Activated T-cell treated with anti-CD3 and anti-CD28 coated beads for 48 hours (primary cell): Measurements from ENCODE around the gene VAMP2.
A peak's percentile ranks its signal among the peaks of the same experiment; 100 is the strongest.

Source experiments
- DNase-seq: peaks from one replicate; pipeline ENCODE4 v3.0.0-alpha.2; 2020; ENCODE audit warnings: low read depth

VAMP2 gene

DNA sequence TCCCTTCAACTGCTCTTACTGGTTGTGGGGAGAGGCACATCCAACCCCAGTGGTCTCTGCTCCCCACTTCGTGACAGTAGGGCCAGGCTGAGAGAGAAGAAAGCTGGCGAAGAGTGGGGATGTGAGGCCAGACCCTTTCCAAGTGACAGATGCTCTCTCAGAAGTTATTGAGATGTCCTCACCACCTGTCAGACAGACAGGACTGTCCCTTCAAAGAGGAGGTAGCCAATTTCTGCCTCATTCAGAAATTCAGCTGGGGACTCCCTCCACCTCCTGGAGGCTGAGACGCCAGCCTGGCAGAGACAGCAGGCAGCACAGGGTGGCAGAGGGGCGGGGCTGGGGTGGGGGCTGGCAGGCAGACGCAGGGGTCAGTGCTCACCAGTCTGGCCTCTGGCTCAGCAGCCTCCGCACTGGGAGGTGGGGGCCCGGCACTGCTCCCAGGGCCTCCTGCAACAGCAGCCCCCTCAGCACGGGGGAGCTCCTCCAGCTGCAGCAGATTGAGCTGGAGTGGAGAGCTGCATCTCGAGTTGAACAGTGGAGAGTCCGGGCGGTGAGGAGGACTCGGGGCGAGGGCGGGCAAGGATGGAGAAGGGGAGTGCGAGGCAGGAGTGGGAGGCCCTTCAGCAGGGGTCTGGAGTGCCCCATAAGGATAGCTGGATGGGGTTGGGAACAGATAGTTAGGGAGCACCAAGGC, 19.7 kb downstream of the VAMP2 start:
- DNase-seq: no peak

DNA sequence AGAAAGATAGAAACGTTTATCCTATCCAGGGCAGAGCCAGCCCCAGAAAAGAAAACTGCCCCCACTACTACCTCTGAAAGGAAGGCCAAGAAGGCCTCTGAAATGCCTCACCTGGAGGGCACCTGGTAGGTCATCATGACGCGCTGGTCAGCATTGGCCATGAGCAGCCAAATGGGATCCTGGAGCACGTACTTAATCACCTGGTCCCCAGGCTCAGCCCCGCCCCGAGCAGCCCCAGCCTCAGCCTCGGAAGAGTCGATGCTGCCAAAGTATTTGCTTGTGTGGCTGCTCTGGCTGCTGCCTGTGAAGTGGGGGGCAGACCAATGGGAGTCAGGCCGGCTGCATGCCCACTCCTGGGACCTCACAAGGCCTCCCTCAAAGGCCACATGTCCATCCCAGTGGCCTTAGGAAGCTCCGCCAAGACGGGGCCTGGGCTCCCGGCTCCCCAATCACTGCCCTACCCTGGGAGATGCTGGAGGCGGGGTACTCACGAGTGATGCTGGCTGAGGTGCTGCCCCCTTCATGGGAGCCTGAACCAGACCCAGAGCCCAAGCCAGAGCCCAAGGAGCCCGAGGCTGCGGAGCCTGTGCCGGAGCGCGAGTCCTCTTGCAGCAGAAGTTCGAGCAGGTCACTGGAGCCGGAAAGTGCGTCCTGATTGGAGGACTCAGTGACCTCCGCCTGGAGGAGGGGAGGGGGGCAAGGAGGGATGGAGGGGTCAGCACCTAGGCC, 20.4 kb downstream of the VAMP2 start:
- DNase-seq: no peak

DNA sequence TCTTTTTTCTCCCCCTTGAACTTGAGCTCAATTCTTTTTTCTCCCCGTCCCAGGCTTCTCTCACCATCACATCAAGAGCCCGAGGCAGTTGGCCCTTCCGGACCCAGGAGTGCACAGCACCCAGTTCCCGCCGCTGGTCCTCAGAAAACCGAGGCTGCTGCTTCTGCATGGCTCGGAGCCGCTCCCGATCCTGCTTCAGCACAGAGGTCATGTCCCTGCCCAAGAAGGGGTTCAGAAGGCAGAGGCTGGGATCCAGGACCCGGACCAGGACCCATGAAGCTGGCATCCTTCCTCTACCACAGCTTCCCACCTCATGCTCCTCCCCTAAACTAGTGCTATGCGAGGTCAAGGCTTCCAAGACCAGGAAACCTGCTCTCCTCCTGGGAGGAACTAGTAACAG, 21.0 kb downstream of the VAMP2 start:
- no peak for DNase-seq

DNA sequence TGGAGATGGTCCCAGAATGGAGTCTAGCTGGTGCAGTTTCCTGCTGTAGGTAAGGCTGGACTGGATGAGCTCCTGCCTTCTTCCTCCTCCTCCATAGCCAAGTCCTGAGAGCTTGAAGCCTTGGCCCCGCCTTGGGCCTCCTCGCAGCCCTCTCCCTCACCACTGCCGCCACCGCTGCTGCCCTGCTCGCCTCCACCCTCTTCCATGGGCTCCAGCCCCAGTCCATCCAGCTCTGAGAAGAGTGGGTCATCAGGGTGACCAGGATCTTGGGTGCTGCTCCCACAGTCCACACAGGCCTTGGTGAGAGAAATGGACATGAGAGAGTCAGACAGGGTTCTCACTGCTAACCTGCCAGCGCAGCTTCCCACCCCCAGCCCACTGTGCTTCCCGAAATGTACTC, 21.7 kb downstream of the VAMP2 start:
- no peak for DNase-seq

DNA sequence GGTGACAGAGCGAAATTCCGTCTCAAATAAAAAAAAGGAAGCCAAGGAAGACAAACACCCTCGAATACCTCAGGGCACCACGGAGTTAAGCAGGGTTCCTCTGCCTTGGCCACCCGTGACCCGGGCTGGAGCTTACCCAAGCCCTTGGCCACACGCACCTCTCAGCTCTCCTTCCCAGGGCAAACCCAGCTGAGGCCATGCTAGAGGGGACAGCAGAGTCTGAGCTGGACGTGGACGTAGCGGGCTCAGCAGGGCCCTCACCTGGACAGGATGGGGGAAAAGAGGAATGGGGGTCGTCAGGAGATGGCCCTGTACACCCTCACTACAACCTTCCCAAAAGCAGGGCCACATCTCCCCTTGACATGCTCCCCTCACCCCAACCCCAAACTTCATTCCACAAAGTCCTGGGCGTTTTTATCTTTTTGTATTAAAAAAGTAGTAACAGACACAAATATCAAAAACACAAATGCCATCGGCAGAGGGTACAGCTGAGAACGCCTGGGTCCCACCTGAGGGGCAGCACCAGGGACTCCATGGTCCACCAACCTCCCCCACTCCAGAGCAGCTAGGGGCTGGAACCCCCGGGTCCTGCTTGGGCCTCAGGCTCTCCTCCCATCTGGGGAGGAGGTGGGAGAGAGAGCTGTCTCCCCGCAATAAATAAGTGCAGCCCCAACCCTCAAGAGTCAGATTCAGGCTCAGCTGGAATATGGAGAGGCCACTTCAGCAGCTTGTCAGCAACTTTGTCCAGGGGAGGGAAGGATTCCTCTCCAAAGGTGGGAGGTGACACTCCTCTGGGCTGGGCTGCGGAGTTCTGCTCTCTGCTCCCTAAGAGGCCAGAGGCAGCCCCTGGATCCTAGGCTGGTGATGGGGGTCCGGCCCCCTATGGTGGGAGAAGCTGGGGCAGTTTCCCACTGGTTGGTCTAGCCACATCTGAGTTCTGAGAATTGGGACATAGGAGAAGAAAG, 22.4 kb downstream of the VAMP2 start:
- DNase-seq: no peak

DNA sequence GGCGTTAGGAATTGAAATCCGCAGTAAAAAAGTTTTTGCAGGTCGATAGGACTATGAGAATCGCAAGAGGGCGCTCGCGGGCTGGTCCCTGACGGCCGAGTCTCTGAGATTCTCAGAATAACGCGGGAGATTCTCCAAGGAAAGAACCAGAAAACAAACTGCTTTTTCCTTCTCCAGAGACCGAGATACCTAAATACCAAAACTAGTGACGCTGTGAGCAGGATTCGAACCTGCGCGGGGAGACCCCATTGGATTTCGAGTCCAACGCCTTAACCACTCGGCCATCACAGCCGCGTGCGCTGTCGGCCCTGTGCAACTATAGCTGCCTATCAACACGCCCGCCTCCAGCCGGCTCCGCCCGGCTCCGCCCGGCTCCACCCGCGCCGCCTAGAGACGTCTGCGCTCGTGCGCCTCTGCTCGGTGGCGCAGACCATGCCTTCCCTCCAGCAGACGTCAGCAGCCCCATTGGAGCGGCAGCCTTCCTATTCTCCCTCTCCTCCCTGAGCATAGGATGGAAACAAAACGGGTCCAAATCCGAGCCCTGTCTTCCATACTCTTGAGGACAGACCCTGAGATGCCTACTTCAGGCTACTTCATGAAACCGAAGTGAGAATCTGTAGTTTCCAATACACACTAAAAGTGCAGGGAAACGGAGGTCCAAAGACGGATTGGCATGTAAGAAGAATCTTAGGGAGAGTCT, 23.9 kb downstream of the VAMP2 start:
- peak; percentile 99 for DNase-seq

DNA sequence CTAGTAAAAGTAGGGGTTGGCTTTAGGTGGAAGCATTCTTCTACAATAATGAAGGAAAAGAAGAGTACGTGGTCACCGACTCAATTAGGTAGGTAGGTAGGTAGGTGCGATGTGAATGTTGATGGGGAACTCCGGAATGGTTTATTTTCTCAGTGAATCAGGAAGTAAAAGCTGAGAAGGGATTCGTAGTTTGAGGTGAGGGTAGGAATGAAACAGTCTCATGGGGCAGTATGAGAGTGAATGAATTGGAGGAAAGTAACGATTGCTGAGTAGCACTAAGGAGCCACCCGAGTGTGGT, 24.4 kb downstream of the VAMP2 start:
- no peak for DNase-seq

DNA sequence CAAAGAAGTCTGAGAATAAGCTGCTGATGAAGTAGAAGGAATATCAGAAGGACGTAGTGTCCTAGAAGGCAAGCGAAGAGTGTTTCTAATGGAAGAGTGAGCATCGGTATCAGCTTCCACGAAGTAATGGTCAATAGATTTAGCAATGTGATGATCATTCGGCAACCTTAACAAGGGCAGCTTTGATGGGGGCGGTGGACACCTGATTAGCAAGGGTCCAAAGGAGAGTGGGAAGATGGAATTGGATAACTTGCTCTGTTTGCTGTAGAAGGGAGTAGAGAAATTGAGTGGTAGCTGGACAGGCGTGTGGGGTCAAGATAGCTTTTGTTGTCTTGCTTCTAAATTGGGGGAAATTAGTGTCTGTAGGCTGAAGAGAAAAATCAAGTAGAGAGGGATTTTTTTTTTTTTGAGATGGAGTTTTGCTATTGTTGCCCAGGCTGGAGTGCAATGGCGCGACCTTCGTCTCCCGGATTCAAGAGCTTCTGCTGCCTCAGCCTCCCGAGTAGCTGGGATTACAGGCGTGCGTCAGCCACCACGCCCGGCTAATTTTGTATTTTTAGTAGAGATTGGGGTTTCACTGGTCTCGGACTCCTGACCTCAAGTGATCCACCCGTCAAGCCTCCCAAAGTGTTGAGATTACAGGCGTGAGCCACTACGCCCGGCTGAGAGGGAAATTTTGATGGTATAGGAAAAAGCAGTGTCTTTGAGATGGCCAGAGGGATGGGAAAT, 24.9 kb downstream of the VAMP2 start:
- DNase-seq: no peak

DNA sequence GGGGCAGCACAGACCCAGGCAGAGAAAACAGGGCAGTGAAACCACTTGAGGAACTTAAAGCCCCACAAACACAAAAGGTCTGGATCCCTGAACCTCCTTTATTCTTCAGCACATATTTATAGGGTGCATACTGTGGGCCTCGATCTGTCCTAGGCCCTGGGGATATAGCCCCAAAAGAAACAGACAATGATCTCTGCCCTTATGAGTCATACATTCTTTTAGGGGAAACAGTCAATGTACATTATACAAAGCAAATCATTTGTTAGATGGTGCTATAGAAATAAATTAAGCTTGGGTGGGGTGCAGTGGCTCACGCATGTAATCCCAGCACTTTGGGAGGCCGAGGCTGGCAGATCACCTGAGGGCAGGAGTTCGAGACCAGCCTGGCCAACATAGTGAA, 28.8 kb downstream of the VAMP2 start:
- DNase-seq: no peak

DNA sequence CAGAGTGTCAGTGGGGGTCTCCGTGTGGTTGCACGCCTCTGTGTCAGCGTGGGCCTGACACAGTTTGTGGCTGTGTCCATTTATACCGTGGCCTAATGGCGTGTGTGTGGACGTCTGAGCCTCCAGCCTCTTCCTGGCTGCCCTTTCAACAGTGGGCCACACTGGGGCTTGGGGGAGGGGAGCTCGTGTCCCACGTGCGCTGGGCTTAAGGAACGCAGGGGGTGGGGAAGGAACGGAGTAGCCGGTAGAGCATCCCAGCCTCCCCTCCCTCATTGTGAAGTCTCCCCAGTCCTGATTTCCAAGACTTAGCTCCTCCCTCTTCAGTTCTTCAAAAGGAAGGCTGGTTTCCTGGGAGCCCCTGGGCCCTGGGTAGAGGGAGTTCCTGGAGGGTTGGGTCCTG, 29.3 kb downstream of the VAMP2 start:
- no peak for DNase-seq

DNA sequence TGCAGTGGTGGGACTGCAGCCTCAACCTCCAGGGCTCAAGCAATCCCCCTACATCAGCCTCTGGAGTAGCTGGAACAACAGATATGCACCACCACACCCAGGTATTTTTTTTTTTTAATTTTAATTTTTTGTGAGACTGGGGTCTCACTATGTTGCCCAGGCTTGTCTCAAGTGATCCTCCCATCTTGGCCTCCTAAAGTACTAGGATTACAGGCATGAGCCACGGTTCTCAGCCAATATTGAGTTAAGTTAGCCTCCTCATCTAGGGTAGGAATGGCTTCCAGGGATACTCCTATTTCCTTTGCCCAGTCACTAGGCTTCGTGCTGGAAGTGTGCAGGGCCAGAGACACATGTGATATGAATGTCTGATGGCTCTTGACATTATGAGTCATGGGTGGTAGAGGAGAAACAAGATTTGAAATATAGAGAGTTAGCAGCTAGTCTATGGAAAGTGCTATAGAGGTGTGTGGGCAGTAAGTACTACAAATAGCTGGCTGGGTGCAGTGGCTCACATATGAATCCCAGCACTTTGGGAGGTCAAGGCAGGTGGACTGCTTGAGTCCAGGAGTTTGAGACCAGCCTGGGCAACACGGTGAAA, 30.8 kb downstream of the VAMP2 start:
- no peak for DNase-seq

DNA sequence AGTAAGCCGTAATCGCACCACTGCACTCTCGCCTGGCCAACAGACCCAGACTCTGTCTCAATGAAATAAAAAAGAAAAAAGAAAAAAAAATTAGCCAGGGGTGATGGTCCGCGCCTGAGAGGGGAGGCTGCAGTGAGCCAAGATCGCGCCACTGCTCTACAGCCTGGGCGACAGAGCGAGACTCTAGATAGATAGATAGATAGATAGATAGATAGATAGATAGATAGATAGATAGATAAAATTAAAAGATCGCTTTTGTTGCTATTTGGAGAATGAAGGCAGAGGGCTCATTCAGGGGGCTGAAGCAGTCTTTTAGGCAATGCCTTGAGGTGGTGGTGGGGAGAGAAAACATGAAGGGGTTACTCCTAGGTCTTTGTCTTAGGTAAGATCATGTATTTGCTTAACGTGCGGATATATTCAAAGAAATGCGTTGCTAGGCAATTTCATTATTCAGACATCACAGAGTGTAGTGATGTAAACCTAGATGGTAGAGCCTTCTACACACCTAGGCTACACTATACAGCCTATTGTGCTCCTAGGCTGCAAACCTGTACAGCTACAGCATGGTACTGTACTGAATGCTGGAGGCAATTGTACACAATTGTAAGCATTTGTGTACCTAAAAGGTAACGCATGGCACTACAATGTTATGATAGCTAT, 34.5 kb downstream of the VAMP2 start:
- no peak for DNase-seq

DNA sequence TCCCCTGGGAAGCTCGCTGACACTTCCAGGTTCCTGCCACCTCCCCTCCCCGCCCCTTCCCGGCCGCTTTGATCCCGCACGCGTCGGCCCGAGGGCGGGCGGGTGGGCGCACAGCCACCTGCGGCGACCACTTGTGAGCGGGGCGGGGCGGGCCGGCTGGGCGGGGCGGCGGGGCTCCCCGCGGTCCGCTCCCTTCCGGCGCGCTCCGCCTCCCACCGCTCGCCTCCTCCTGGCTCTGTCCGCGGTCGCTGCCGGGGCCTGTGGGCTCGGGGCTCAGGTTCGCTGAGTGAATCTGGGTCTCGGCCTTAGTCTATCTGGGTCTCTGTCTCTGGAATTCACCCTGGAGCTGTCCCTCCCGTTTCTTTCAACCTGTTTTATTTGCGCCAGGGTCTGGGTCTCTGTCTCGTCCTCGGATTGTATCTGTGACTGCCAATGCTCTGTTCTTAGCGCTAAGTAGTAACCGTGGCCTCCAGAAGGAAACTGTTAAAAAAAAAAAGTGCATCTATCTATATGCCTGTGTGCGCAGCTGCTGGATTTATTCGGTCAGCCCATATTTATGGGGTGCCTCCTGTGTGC, 36.2 kb downstream of the VAMP2 start:
- no peak for DNase-seq

DNA sequence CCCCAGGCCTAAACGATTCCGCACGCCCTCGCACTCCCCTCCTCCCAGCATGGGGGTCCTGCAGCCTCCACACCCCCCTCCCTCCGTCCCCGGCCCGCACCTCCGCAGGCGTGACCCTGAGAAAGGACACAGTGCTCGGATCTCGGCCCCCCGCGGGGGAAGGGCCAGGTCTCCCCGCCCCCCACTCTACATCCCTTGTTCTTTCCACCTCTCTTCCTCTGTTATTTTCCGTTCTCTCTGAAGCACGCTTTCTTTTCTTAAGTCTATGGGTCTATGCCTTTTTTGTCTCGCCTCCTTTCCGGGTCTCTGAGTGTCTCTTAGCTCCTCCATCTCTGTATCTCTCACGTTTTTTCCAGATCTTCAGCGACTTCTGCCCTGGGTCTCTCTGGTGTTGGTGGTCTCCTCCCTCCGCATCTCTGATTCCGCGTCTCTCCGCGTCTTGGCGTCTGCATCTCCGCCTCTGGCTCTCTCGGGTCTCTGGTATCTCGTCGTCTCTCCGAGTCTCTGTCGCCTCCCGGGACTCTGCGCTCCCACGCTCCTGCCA, 36.7 kb downstream of the VAMP2 start:
- DNase-seq: no peak

DNA sequence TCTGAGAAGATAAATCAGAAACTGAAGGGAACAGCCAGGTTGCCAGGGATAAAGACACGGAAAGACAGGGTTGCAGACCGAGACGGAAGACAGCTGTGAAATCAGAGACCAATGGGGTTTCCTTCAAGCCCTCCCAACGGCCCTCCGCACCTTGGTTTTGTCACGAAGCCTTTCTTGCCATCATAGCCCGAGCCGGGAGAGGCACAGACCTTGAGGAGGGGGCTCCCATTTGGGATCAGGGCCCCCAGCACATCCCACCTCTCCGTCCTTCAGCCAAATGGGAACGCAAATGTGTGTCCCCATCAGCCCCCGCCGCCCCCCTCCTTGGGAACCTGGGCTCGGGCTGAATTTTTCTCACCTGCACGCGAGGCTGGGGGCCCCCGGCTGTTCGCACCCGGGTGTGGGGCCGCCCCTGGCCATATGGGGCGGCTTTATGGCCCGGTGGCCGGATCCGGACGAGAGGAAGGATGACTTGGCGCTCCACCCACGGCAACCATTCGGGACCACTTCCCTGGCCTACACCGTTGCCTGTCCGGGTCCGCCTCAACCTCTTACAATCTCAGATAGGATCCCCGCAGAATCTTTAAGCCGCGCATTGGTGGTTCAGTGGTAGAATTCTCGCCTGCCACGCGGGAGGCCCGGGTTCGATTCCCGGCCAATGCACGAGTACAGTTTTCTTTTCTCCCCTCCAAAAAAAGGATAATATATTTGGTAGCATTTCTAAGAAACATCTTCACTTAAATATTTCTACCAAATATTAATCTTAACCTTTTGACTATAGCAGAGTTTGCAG, 37.4 kb downstream of the VAMP2 start:
- peak; percentile 84 for DNase-seq

DNA sequence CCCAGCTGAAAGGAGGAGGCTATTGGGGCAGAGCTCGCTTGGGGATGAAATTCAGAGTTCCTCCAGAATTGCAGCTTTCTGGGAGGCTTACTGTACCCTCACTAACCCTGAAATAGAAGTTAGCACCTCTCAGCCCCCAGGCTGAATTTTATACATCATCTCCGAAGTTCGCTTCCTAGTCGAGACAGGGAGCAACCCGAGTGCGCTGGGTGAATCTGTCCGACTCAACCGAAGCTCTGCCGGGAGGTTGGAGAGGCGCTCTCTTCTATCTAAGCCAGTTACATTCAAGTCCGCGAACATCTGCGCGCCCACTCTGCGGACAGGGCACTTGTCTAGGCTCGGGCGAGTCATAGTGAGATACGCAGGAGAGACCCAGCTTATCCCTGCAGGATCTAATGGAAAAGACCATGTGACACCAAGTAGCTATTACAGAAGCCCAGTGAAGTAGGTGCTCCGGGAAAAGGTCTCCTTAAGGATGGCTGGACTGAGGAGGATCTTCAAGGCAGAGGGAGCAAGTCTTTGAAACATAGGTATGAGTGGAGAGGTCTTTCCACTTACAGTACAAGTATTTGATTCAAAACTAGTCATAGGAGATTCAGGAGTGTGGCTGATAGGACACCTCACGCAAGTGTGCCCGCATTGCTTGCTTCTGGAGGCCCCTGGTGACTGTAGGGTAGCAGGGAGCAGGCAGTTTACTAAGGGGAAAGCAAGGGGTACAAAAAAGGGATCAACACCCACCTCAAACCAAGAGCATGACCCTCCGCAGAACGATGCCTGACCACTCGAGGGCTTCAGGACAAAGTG, 38.2 kb downstream of the VAMP2 start:
- DNase-seq: no peak

DNA sequence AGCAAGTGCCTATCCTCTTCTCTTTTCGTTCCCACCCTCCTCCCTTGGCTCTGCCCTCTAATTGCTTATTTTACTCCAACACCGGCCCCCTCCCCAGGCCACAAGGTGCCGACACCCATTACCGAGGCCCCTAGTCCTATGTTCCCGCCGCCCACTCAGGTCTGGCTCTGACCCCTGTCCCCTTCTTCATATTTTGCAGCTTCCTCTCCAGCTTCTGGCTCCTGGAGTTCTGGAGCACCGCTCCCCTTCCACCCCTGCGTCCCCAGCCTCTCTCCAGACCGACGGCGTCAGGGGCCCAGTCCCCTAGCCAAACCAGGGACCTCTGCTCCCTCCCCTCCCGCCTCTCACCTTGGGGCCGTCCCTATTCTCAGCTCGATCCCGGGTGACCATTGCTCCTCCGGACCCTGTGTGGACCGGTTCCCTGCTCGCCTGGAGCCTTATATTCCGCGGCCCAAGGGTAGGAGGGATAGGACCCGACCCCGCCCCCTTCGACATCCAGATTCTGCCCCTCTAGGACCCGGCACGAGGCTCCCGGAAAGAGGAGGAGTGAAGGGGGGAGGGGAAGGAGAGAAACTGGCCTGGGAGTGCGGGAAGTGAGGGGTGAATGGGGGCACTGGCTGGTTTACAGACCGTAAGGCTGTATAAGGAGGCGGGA, 38.9 kb downstream of the VAMP2 start, which contains the start of gene HES7:
TSS of gene HES7 (minus strand) at position 412 of the 655 bp plus-strand sequence. CDS start at position 390, 22 bp downstream.
- DNase-seq: no peak
